Motor neuron (in vitro differentiated cells): ENCODE data around the gene CLCN2. TPM values are rescaled to one million over a fixed set of nuclear protein-coding genes. Genes with fewer than 3 reads are reported as not detected.

Experiments
- ATAC-seq, 8 experiments: fragments of 200-7000 bp; cut with Tn5 transposase; replicated peaks in 6 of 8; 2 replicates each; pipeline ENCODE4 v1.8.0; 2021; ENCODE audit warnings: mild to moderate bottlenecking in 8 of 8, moderate library complexity in 8 of 8
- H3K27ac ChIP-seq, 2 donors: fragments of 250-450 bp; sonication (Bioruptor Pico); 2 replicates each; pipeline ENCODE4 v1.9.0; 2021; ENCODE audit warnings: antibody characterized with exemption in 2 of 2, mild to moderate bottlenecking in 2 of 2, moderate library complexity in 1 of 2
- H3K4me1 ChIP-seq, 2 donors: fragments of 250-450 bp; sonication (Bioruptor Pico); replicated peaks in 1 of 2; 2 replicates each; pipeline ENCODE4 v1.6.1; 2021; ENCODE audit warnings: antibody characterized with exemption in 2 of 2, mild to moderate bottlenecking in 2 of 2, moderate library complexity in 1 of 2
- H3K4me3 ChIP-seq, 5 donors: fragments of 250-450 bp; sonication (Bioruptor Pico); 2 replicates each; pipeline ENCODE4 v1.9.0; 2021; ENCODE audit warnings: antibody characterized with exemption in 5 of 5, mild to moderate bottlenecking in 5 of 5, moderate library complexity in 4 of 5
- WGBS, 10 experiments: fragments of 450-650 bp; shearing (Covaris generic); methylation state at CpG; one replicate each; pipeline ENCODE4 v1.0.0; 2022; 5-methylcytosine and 5-hydroxymethylcytosine counted together
- in situ Hi-C, 9 experiments: fragments of 400-800 bp; cut with MboI; loops; one replicate each; pipeline ENCODE4 v1.15.0; 2021; ENCODE audit warnings: low sequenced_read_pairs in 9 of 9, low pct_unique_long_range_greater_than_20kb in 2 of 9; ENCODE audit not compliant: unreplicated experiment in 9 of 9
- total RNA-seq, 8 experiments: library from RNA; unstranded; fragments of 300-600 nt; gene quantifications; 2 replicates each; pipeline versions ENCODE4 v1.2.3 to v1.2.4, GENCODE V29; 2022

Gene CLCN2
- total RNA-seq, 8 experiments from 2014 or later = 6.1 to 30.9 (median 13.1) TPM

DNA sequence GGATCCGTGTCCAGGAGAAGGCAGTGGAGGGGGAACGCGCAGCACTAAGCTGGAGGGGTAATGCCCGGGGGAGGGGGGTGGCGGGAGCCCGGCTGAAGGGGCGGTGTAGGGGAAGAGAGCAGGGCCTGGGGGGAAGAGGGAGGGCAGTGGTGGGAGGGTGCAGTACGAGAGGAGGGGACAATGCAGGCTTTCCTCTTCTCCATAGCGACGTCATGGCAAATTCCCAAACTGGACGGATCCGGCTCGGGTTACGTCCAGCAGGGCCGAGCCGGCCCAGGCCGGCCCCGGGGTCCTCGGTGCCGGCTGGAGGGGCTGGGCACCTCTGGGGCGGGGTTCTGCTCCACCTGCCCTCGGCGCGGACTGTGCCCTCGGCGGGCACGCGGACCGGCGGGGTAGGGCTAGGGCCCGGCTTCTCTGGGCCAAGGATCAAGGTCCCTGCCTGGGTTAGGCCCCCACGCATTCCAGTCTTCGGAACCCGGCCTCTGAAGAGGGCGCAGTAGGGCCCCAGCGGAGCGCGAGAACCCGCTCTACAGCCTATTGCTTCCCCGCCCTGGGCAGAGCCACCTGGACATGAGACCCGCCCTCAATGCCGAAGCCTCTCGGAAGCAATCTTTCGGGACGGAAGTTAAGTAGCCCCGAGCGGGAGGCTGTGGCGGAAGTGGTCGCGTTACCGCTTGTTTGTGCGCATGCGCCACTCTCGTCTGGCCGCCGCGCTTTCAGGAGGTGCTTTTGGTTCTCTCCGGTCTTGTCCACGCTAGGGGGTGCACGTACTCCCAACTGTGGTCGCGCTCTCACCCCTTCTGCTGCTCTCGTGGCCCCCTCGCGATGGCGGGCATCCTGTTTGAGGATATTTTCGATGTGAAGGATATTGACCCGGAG is 1.5 kb upstream of the CLCN2 start:
- H3K4me3 ChIP-seq = peak overlapping the region; percentile 56 to 78 (median 67)
- in situ Hi-C loops = loop anchor here in 5 of 9 experiments (25.0 kb wide), 3 partner anchors 174 to 424 kb away; no protein-coding TSS in a partner anchor
- peak overlapping the region; percentile 99 to 100 for H3K27ac ChIP-seq
- peak; percentile 62 to 81 (median 78) for ATAC-seq
- H3K4me1 ChIP-seq = peaks cover 23 to 30% of the 10 kb centered on the region in 2 donors
- 0 to 3% (median 0%) methylated on average over 3 to 23 of the region's 68 CpGs; no CpG with 5 or more reads in 6 of the 10 experiments for WGBS, 10 experiments

DNA sequence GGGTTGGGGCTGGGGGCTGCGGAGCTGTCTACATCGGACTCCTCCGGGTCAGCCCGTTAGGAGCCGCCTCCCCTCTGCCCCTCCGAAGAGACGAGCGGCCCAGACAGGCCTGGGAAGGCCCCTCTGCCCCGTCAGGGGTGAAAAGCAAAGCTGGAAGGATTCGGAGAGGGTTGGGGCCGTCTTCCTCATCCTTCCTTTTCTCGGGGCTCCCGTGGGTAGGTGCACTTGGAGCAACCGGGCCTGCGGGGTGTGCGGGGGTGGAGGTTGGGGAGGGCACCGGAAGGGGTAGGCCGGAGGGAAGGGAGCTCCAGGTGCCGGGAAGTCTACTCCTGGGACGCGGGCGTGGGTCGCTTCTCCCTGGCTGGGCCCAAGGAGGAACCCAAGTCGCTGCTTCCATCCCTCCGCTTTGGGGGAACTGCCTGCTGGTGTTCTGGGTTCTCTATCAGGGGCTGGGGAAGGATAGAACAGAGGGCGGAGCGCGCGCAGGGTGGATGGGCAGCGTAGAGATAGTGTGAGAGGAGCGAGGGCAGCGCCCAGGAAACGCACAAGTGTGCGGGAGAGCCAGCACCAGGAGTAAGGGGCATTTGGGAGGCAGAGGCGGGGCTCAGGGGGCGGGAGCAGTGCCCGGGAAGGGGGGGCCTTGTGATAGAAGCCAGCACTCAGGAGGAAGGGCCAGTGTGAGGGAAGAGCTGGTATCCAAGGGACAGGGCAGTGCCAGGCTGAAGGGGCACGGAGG is 695 bp upstream of the CLCN2 start:
- H3K27ac ChIP-seq = peak overlapping the region; percentile 99 to 100
- H3K4me1 ChIP-seq = peaks cover 23 to 30% of the 10 kb centered on the region in 2 donors
- in situ Hi-C loops = loop anchor here in 5 of 9 experiments (25.0 kb wide), 3 partner anchors 175 to 425 kb away; no protein-coding TSS in a partner anchor
- peak overlapping the region; percentile 56 to 78 (median 67) for H3K4me3 ChIP-seq
- peak; percentile 9 to 36 (median 25) for ATAC-seq
- WGBS, 10 experiments = 0% methylated on average over 4 of the region's 38 CpGs; no CpG with 5 or more reads in 9 of the 10 experiments

DNA sequence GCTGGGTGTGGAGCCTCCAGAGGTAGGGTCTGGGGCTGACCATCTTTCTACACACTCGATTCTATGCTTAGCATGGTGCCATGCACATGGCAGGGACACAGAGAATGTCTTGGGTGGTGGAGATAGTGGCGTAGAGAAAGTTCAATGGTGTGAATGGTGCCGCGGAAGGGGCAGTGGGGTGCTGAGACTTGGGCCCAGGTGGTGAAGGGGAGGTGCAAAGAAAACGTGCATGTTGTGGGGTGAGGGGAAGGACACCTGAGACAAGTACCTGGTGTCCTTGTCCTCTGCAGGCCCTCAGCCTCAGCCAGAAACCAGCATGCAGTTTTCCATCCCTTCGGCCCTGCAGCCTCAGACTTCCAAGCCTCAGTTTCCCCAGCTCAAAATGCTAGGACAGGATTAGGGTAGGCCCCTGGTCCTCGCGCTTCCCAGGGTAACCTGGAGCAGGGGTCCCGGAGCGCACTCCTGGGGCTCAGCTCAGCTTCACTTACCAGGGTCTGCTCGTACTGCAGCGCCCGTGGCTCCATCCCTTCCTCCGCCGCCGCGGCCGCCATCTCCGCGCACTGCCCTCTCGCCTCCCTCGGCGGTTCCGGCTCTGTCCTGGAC is 375 bp downstream of the CLCN2 start:
- 0 to 8% (median 0%) methylated on average over 1 to 7 of the region's 24 CpGs; no CpG with 5 or more reads in 5 of the 10 experiments for WGBS, 10 experiments
- H3K27ac ChIP-seq = peak overlapping the region; percentile 99 to 100
- in situ Hi-C loops = loop anchor here in 5 of 9 experiments (25.0 kb wide), 3 partner anchors 176 to 426 kb away; no protein-coding TSS in a partner anchor
- ATAC-seq = no peak
- H3K4me3 ChIP-seq = peak overlapping the region; percentile 56 to 78 (median 67)
- peaks cover 23 to 30% of the 10 kb centered on the region in 2 donors for H3K4me1 ChIP-seq

- Histone ChIP-seq H3K4me1 (peaks cover 23 to 30% of the 10 kb centered on the region in 2 donors), H3K4me3 (peak overlapping the region; percentile 56 to 78 (median 67)), H3K27ac (peak overlapping the region; percentile 99 to 100)
- no peak for ATAC-seq
- 0 to 85% (median 14%) methylated on average over 1 to 7 of the region's 12 CpGs; no CpG with 5 or more reads in 3 of the 10 experiments for WGBS, 10 experiments
- in situ Hi-C loops = loop anchor here in 5 of 9 experiments (25.0 kb wide), 3 partner anchors 177 to 427 kb away; no protein-coding TSS in a partner anchor
These were observed 1.1 kb downstream of the CLCN2 start for GRCh38 chr3:184360070-184360928.

- Histone ChIP-seq H3K4me1 (peaks cover 22 to 29% of the 10 kb centered on the region in 2 donors), H3K4me3 (peak overlapping the region; percentile 56 to 78 (median 67)), H3K27ac (no peak overlapping the region)
- ATAC-seq = no peak
- WGBS, 10 experiments = no CpG with 5 or more reads among the region's 9 CpGs
- in situ Hi-C loops = loop anchor here in 5 of 9 experiments (25.0 kb wide), 3 partner anchors 178 to 428 kb away; no protein-coding TSS in a partner anchor
These were observed 1.8 kb downstream of the CLCN2 start for GRCh38 chr3:184359610-184360009.

- no peak overlapping the region for H3K4me3 ChIP-seq
- 40 to 86% (median 73%) methylated on average over 1 to 9 of the region's 14 CpGs; no CpG with 5 or more reads in 7 of the 10 experiments for WGBS, 10 experiments
- in situ Hi-C loops = loop anchor here in 5 of 9 experiments (25.0 kb wide), 3 partner anchors 178 to 428 kb away; no protein-coding TSS in a partner anchor
These were observed 2.5 kb downstream of the CLCN2 start for GRCh38 chr3:184358921-184359350.

GRCh38 chr3:184358124-184358767 is 3.2 kb downstream of the CLCN2 start:
- Histone ChIP-seq H3K4me1 (peaks cover 14 to 20% of the 10 kb centered on the region in 2 donors), H3K27ac (no peak overlapping the region), H3K4me3 (no peak overlapping the region)
- no peak for ATAC-seq
- in situ Hi-C loops = loop anchor here in 5 of 9 experiments (25.0 kb wide), 3 partner anchors 179 to 429 kb away; no protein-coding TSS in a partner anchor
- 80 to 100% (median 97%) methylated on average over 2 to 5 of the region's 12 CpGs; no CpG with 5 or more reads in 4 of the 10 experiments for WGBS, 10 experiments

More at GRCh38 chr3:184358921-184359350, 2.5 kb downstream of the CLCN2 start:
- Histone ChIP-seq H3K27ac (no peak overlapping the region), H3K4me1 (peaks cover 15 to 22% of the 10 kb centered on the region in 2 donors)
- no peak for ATAC-seq

- WGBS, 10 experiments = 90 to 100% (median 90%) methylated on average over 2 to 4 of the region's 24 CpGs; no CpG with 5 or more reads in 3 of the 10 experiments
- H3K4me3 ChIP-seq = no peak overlapping the region
- peaks cover 14 to 20% of the 10 kb centered on the region in 2 donors for H3K4me1 ChIP-seq
- in situ Hi-C loops = loop anchor here in 5 of 9 experiments (25.0 kb wide), 3 partner anchors 180 to 430 kb away; no protein-coding TSS in a partner anchor
- H3K27ac ChIP-seq = no peak overlapping the region
- ATAC-seq = no peak
These were observed 3.9 kb downstream of the CLCN2 start for GRCh38 chr3:184357248-184358123.

DNA sequence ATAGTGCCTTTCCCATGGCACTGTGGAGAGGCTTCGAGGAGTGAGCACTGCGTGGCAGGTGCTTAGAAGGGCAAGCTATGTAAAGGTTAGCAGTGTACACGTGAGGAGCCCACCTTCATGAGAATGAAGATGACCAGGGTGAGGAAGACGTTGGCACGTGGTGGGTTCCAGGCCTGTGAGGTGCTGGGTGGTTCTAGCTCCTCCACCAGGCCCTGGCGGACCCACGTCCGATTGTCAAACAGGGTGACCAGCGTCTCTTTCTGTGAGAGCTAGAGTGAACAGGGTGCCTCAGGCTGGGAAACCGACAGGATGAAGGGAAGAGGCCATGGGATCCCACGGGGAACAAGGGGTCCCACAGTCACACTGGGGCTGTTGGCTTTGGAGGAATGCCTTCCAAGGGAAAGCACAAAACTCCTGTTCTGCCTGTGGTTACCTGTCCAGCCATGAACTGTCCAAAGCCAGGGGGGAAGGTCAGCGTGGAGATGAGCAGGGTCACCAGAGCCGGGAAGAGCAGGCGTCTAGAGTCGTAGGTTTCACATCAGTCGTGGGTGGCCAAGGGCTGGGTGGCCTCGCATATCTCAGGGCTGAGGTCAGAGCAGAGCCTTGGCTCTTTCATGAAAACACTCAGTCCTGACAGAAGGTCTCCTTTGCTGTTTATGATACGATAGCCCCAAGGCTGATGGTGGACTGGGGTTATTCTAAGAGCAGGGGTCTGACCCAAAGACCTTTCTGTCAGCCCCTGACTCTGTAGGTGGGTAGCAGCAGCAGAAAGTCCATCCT is 6.0 kb downstream of the CLCN2 start:
- Histone ChIP-seq H3K4me1 (peaks cover 14 to 17% of the 10 kb centered on the region in 2 donors), H3K4me3 (no peak overlapping the region), H3K27ac (no peak overlapping the region)
- 75 to 100% (median 94%) methylated on average over 1 to 4 of the region's 18 CpGs; no CpG with 5 or more reads in 4 of the 10 experiments for WGBS, 10 experiments
- ATAC-seq = peak in 1 of 8 experiments; percentile 6
- in situ Hi-C loops = loop anchor here in 5 of 9 experiments (25.0 kb wide), 3 partner anchors 182 to 432 kb away; no protein-coding TSS in a partner anchor
